ENCODE results near the gene LRCOL1. TPM values are rescaled to one million over a fixed set of nuclear protein-coding genes. Genes with fewer than 3 reads are reported as not detected.

LRCOL1 gene
- total and polyA plus RNA-seq, 4 donors = 0.98 to 1.8 (median 1.3) TPM

DNA sequence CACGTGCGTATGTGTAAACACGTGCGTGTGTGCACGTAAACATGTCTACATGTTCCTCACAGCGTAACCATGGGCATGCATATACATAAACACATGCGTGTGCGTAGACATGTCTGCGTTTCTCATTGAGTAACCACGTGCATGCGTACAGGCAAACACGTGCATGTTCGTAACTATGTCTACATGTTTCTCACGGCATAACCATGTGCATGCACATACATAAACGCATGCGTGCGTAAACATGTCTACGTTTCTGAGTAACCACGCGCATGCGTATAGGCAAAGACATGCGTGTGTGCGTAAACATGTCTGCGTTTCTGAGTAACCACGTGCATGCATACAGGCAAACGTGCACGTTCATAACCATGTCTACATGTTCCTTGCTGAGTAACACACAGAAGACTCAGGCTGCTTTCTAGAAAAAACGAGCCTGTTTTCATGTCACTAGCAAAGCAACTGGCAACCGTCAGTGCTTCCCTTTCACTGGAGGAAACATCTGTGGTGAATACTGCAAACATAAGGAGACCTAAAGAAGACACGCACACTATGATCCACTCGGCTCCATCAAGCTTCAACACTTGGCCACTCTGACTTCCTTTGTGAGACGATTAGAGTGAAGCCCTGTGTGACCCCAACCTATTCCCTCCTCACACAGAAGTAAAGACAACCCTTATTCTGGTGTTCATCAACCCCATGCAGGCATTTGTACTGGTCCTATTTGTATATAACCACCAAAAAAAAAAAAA is 47.9 kb upstream of the LRCOL1 start:
- Histone ChIP-seq H3K4me1 (ENCODE audit: control insufficient read depth in 5 of 5, insufficient read depth in 5 of 5, low read length in 5 of 5) (no peaks in the 10 kb centered on the region), H3K9me3 (ENCODE audit: control insufficient read depth in 4 of 4, insufficient read depth in 3 of 4, low read length in 3 of 4) (no peaks in the 10 kb centered on the region), H3K9ac (ENCODE audit: insufficient read depth in 1 of 2, low read length in 2 of 2) (no peak overlapping the region), H3K27ac (ENCODE audit: low read depth in 1 of 2, low read length in 1 of 2) (no peak overlapping the region), H3K4me3 (no peak overlapping the region), H3K36me3 (ENCODE audit: control insufficient read depth in 4 of 4, insufficient read depth in 4 of 4, low read length in 4 of 4) (peaks cover 17 to 61% (median 53%) of the 10 kb centered on the region in 4 donors), H3K27me3 (ENCODE audit: control insufficient read depth in 3 of 3, insufficient read depth in 3 of 3, low read length in 2 of 3) (no peaks in the 10 kb centered on the region)
- TF ChIP-seq, protein P1, sequence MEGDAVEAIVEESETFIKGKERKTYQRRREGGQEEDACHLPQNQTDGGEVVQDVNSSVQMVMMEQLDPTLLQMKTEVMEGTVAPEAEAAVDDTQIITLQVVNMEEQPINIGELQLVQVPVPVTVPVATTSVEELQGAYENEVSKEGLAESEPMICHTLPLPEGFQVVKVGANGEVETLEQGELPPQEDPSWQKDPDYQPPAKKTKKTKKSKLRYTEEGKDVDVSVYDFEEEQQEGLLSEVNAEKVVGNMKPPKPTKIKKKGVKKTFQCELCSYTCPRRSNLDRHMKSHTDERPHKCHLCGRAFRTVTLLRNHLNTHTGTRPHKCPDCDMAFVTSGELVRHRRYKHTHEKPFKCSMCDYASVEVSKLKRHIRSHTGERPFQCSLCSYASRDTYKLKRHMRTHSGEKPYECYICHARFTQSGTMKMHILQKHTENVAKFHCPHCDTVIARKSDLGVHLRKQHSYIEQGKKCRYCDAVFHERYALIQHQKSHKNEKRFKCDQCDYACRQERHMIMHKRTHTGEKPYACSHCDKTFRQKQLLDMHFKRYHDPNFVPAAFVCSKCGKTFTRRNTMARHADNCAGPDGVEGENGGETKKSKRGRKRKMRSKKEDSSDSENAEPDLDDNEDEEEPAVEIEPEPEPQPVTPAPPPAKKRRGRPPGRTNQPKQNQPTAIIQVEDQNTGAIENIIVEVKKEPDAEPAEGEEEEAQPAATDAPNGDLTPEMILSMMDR (IDR thresholded peaks at IDR 0.05; ENCODE audit: control extremely low read depth, extremely low read depth) = no peak
- ATAC-seq (ENCODE audit: insufficient read depth, low FRiP score) (no peak), DNase-seq (peak in 1 of 3 donors; percentile 4)
- 73 to 87% methylated on average over 32 of the region's 32 CpGs for WGBS, 2 donors

DNA sequence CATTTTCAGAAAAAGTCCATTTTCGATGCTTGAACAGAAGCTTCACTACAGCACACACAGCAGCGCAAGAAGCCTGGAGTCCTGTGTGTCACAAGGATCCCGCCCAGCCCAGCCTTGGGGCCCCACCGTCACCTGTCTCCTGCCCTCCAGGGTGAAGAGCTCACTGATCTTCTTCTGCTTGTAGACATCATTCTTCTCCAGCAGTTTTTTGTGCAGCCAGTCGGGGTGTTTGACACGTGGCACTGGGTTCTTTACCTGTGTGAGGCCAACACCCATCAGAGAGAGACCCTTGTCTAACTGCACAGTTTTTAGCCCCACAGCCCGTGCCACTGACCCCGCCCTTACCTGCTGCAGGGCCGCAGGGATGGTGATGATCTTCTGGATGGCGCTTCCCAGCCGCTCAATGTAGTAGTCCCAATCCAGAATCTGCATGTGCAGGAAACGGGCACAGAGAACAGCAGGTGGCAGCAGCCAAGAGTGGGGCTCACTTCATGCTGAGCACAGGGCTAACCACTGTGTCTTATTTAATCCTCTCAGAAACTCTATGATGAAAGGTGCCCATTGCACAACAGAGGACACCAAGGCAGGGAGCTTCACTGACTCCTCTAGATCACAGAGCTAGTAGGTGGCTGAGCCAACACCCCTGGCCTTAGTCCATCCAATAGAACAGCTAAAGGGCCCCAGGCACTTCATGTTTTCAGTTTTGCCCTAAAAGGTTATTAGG is 46.8 kb upstream of the LRCOL1 start:
- Histone ChIP-seq H3K27me3 (ENCODE audit: control insufficient read depth in 3 of 3, insufficient read depth in 3 of 3, low read length in 2 of 3) (no peaks in the 10 kb centered on the region), H3K27ac (ENCODE audit: low read depth in 1 of 2, low read length in 1 of 2) (no peak overlapping the region), H3K4me3 (no peak overlapping the region), H3K9me3 (ENCODE audit: control insufficient read depth in 4 of 4, insufficient read depth in 3 of 4, low read length in 3 of 4) (no peaks in the 10 kb centered on the region), H3K9ac (ENCODE audit: insufficient read depth in 1 of 2, low read length in 2 of 2) (no peak overlapping the region), H3K36me3 (ENCODE audit: control insufficient read depth in 4 of 4, insufficient read depth in 4 of 4, low read length in 4 of 4) (peaks cover 17 to 49% (median 48%) of the 10 kb centered on the region in 4 donors), H3K4me1 (ENCODE audit: control insufficient read depth in 5 of 5, insufficient read depth in 5 of 5, low read length in 5 of 5) (no peaks in the 10 kb centered on the region)
- WGBS, 2 donors = 87 to 97% methylated on average over 12 of the region's 12 CpGs
- TF ChIP-seq, protein P1 (IDR thresholded peaks at IDR 0.05; ENCODE audit: control extremely low read depth, extremely low read depth) = no peak
- no peak for ATAC-seq (ENCODE audit: insufficient read depth, low FRiP score)
- DNase-seq = no peak

DNA sequence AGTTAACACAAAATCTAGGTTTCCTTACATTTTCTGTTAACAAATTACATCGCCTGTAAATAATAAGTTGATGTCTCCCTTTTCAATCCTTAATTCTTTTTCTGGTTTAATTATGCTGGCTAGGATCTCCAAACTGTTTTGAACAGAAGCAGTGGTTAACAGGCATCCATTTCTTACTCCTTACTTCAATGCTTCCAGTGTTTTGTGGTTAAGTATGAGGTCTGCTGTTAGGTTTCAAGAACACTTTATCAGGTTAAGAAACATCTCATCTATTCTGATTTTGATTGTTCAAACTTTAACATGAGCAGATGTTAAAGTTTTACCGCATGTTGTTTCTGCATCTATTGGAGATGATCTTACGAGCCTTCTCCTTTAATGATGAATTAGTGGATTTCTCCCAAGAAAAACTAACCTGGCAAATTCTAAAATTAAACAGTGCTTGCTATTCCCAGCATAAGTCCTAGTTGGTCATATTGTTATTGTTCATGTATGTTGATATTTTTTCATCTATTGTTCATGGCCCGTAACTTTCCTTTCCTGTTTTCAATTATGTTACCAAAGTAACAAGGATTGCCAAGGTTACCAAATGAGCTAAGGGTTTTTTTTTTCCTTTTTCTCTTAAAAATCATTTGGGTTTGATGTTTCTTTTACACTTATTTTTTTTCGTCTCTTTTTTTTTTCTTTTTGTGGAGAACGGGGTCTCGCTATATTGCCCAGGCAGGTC is 43.3 kb upstream of the LRCOL1 start:
- no peaks in the 10 kb centered on the region for H3K9me3 ChIP-seq (ENCODE audit: control insufficient read depth in 4 of 4, insufficient read depth in 3 of 4, low read length in 3 of 4)
- DNase-seq (no peak), ATAC-seq (ENCODE audit: insufficient read depth, low FRiP score) (no peak)
- H3K27me3 ChIP-seq (ENCODE audit: control insufficient read depth in 3 of 3, insufficient read depth in 3 of 3, low read length in 2 of 3) = no peaks in the 10 kb centered on the region
- WGBS, 2 donors = 89 to 92% methylated on average over 7 of the region's 7 CpGs
- peaks cover 19 to 35% (median 31%) of the 10 kb centered on the region in 4 donors for H3K36me3 ChIP-seq (ENCODE audit: control insufficient read depth in 4 of 4, insufficient read depth in 4 of 4, low read length in 4 of 4)
- no peak overlapping the region for H3K4me3 ChIP-seq
- H3K27ac ChIP-seq (ENCODE audit: low read depth in 1 of 2, low read length in 1 of 2) = no peak overlapping the region
- H3K4me1 ChIP-seq (ENCODE audit: control insufficient read depth in 5 of 5, insufficient read depth in 5 of 5, low read length in 5 of 5) = no peaks in the 10 kb centered on the region
- no peak overlapping the region for H3K9ac ChIP-seq (ENCODE audit: insufficient read depth in 1 of 2, low read length in 2 of 2)
- TF ChIP-seq, protein P1 (IDR thresholded peaks at IDR 0.05; ENCODE audit: control extremely low read depth, extremely low read depth) = no peak

Data from lung (tissue), 12 donors.